Measurements from ENCODE around the gene ALOX5AP.
"Not testable (repeated sequence)": the region's sequence is repeated elsewhere in the genome, so short reads cannot be mapped to it uniquely, and the experiment has no call there.

ALOX5AP gene

GRCh38 chr13:30737511-30738337 lies 2.4 kb downstream of the ALOX5AP start:
- no peak for DNase-seq (ENCODE audit: low read depth)

GRCh38 chr13:30738526-30739236 lies 3.3 kb downstream of the ALOX5AP start:
- no peak for DNase-seq (ENCODE audit: low read depth)

- no peak for DNase-seq (ENCODE audit: low read depth)
Observed at GRCh38 chr13:30739237-30739528, 3.8 kb downstream of the ALOX5AP start.

GRCh38 chr13:30739761-30740642 lies 4.7 kb downstream of the ALOX5AP start:
- DNase-seq (ENCODE audit: low read depth), result no peak

GRCh38 chr13:30742901-30743300 lies 7.6 kb downstream of the ALOX5AP start:
- DNase-seq (ENCODE audit: low read depth), result no peak

- DNase-seq (ENCODE audit: low read depth), result no peak
Observed at GRCh38 chr13:30743319-30744055, 8.1 kb downstream of the ALOX5AP start.

GRCh38 chr13:30744056-30744680 lies 8.8 kb downstream of the ALOX5AP start:
- DNase-seq (ENCODE audit: low read depth), result peak; percentile 31

GRCh38 chr13:30744681-30745077 lies 9.3 kb downstream of the ALOX5AP start:
- no peak for DNase-seq (ENCODE audit: low read depth)

- DNase-seq (ENCODE audit: low read depth), result no peak
Observed at GRCh38 chr13:30745906-30746686, 10.8 kb downstream of the ALOX5AP start.

- DNase-seq (ENCODE audit: low read depth), result no peak
Observed at GRCh38 chr13:30746791-30747190, 11.4 kb downstream of the ALOX5AP start.

- DNase-seq (ENCODE audit: low read depth), result not testable (repeated sequence)
Observed at GRCh38 chr13:30747845-30748244, 12.5 kb downstream of the ALOX5AP start.

GRCh38 chr13:30748717-30749116 lies 13.4 kb downstream of the ALOX5AP start:
- no peak for DNase-seq (ENCODE audit: low read depth)

- no peak for DNase-seq (ENCODE audit: low read depth)
Observed at GRCh38 chr13:30750036-30750435, 14.7 kb downstream of the ALOX5AP start.

- DNase-seq (ENCODE audit: low read depth), result no peak
Observed at GRCh38 chr13:30751183-30751933, 16.0 kb downstream of the ALOX5AP start.

- no peak for DNase-seq (ENCODE audit: low read depth)
Observed at GRCh38 chr13:30752201-30752797, 17.0 kb downstream of the ALOX5AP start.

GRCh38 chr13:30753030-30753616 lies 17.8 kb downstream of the ALOX5AP start:
- no peak for DNase-seq (ENCODE audit: low read depth)

- no peak for DNase-seq (ENCODE audit: low read depth)
Observed at GRCh38 chr13:30755678-30756077, 20.3 kb downstream of the ALOX5AP start.

- DNase-seq (ENCODE audit: low read depth), result no peak
Observed at GRCh38 chr13:30757026-30757742, 21.8 kb downstream of the ALOX5AP start.

Measured in stimulated activated CD8-positive, alpha-beta memory T cell treated with anti-CD3 and anti-CD28 coated beads, Interleukin-15, amount 100 ng/mL, for 24 hours (primary cell).